ENCODE data around the gene KRTAP12-2.
"Not testable (repeated sequence)": the region's sequence is repeated elsewhere in the genome, so short reads cannot be mapped to it uniquely, and the experiment has no call there.

The KRTAP12-2 gene

DNA sequence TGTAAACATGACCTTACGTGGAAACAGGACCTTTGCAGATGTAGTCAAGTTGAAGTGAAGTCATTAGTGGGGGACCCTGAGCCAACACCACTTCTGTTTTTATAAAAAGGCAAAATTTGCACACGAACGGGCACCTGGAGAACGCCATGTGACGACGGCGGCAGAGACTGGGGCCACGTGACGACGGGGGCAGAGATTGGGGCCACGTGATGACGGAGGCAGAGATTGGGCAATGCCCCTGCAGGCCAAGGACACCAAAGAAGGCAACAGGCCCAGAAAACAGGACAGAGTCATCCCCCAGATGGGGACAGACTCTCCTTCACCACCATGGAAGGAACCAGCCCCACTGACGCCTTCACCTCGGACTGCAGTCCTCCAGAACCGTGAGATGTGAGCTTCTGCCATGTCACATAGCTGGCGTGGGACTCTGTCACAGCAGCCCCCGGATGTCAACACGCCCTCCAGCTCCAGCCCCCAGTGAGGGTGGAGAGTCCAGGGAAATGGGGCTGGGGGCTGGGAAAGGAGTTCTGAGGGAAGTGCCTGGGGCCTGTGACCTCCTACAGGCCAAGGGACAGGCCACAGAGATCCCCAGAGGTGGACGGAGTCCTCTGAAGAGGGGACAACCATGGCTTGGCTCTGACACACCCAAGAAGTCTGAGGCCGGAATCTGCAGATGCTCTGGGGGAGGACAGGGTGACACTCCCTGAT is 16.3 kb downstream of the KRTAP12-2 start:
- DNase-seq (ENCODE audit: low spot score), result no peak

GRCh38 chr21:44649521-44650100 is 17.1 kb downstream of the KRTAP12-2 start:
- no peak for DNase-seq (ENCODE audit: low spot score)

DNA sequence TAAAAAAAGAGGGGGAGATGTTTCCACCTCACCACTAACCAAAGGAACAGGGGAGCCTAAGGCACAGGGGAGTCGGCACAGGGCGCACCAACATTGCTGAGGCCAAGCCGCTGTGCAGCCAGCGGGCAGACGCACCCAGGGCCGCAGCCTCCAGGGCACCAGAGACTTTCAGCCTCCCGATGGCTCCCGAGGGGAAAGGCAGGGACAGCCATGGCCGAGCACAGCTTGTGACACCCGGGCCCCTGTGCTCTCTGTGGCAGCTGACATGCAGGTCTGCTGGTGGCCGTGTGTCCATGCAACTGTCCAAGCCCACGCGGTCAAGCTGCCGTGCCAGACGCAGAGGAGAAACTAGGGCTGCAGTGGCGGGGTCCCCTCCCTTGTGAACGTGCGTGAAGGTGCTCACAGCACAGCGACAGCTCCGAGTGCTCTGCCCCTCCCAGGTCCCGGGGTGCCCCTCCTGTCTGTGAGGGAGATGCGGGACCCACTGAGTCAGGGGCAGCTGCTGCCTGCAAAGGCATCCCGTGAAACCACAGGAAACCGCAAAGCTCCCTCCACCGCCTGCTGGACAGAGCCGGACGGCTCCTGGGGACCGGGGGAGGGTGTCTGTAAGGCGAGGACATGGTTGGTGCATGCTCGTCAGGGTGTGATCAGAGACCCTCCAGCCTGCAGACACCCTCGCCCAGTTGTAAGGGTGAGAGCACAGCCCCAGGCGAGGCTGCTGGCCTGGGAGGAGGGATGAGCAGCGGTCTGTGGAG is 18.0 kb downstream of the KRTAP12-2 start:
- no peak for DNase-seq (ENCODE audit: low spot score)

GRCh38 chr21:44647222-44647552 is 19.5 kb downstream of the KRTAP12-2 start:
- no peak for DNase-seq (ENCODE audit: low spot score)

DNA sequence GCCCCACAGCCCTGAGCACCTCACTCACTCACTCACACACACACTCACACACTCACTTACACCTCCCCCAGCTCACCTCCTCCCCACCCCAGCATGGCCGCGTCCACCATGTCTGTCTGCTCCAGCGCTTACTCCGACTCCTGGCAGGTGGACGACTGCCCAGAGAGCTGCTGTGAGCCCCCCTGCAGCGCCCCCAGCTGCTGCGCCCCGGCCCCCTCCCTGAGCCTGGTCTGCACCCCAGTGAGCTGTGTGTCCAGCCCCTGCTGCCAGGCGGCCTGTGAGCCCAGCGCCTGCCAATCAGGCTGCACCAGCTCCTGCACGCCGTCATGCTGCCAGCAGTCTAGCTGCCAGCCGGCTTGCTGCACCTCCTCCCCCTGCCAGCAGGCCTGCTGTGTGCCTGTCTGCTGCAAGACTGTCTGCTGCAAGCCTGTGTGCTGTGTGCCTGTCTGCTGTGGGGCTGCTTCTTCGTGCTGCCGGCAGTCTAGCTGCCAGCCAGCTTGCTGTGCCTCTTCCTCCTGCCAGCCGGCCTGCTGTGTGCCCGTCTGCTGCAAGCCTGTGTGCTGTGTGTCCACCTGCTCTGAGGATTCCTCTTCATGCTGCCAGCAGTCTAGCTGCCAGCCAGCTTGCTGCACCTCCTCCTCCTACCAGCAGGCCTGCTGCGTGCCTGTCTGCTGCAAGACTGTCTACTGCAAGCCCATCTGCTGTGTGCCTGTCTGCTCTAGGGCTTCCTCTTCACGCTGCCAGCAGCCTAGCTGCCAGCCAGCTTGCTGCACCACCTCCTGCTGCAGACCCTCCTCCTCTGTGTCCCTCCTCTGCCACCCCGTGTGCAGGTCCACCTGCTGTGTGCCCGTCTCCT is 20.1 kb downstream of the KRTAP12-2 start, which contains the start of gene KRTAP10-11:
Gene KRTAP10-11, plus strand, starts transcription at position 49 of the 856 bp plus-strand sequence. Its CDS starts 45 bp downstream, at position 94.
- not testable (repeated sequence) for DNase-seq (ENCODE audit: low spot score)

- DNase-seq (ENCODE audit: low spot score), result no peak
These were observed 21.8 kb downstream of the KRTAP12-2 start for GRCh38 chr21:44644878-44645277.

DNA sequence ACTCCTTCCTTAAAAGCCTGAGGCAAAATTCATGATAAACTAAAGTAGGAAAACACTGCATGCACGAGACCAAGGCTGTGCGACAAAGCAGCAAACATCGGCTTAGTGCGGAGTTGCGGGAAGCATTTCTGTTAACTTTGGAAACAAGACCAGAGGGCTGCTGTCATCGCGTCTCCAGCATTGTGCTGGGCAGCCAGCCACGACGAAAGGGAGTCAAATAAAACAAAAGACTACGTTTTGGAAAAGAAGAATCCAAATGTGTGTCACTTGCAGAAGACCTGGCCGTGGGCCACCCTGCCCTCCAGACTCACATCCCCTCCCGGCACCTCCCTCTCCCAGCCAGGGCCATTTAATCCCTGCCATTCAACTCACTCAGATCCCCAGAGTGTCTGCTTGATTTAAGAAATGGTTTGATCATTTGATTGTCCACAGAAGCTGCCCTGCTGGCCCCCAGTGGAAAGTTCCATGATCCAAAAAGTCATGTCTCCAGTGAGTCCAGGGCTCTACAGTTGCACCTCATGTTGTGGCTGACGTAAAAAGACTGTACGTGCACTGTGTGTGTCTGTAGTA is 22.9 kb downstream of the KRTAP12-2 start:
- no peak for DNase-seq (ENCODE audit: low spot score)

DNA sequence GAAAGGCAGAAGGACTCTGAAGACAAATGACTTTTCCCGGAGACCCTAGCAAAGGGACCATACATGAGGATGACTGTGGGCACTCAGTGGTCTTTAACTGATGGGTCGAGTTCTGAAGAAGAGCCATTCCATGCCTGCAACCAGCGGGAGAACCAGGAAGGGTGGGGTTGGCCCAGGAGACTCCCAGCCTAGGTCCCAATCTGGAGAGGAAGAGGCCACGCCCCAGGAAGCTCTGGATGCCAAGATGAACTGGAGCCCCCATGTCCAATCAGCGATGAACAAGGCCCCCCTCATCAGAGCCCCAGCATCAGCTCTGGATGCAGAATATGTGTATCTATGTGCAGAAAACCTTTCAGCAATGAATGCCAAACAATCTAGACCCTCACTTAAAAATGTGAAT is 26.0 kb downstream of the KRTAP12-2 start:
- DNase-seq (ENCODE audit: low spot score), result no peak

GRCh38 chr21:44639331-44639655 is 27.4 kb downstream of the KRTAP12-2 start:
- no peak for DNase-seq (ENCODE audit: low spot score)

- not testable (repeated sequence) for DNase-seq (ENCODE audit: low spot score)
These were observed 28.0 kb downstream of the KRTAP12-2 start for GRCh38 chr21:44638506-44639330.

DNA sequence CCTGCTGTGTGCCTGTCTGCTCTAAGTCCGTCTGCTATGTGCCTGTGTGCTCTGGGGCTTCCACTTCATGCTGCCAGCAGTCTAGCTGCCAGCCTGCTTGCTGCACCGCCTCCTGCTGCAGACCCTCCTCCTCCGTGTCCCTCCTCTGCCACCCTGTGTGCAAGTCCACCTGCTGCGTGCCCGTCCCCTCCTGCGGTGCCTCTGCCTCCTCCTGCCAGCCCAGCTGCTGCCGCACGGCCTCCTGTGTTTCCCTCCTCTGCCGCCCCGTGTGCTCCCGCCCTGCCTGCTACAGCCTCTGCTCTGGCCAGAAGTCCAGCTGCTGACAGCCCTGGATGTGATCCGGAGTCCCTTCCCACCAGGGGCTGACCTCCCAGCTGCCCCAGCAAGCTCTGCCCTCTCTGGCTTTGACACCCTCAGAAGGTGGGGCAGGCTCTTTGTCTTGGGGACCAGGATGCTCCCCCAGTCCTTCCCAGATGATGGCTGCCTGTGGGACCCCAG is 28.8 kb downstream of the KRTAP12-2 start:
- DNase-seq (ENCODE audit: low spot score), result not testable (repeated sequence)

- no peak for DNase-seq (ENCODE audit: low spot score)
These were observed 29.5 kb downstream of the KRTAP12-2 start, which contains the start of gene KRTAP10-10 for GRCh38 chr21:44637018-44637850. TSS of gene KRTAP10-10 (plus strand) at chr21:44637356. CDS start at chr21:44637418, 62 bp downstream.

- DNase-seq (ENCODE audit: low spot score), result no peak
These were observed 30.3 kb downstream of the KRTAP12-2 start for GRCh38 chr21:44636209-44637017.

- no peak for DNase-seq (ENCODE audit: low spot score)
These were observed 34.7 kb downstream of the KRTAP12-2 start for GRCh38 chr21:44632067-44632466.

GRCh38 chr21:44630440-44630839 is 36.3 kb downstream of the KRTAP12-2 start:
- no peak for DNase-seq (ENCODE audit: low spot score)

GRCh38 chr21:44628707-44629391 is 37.9 kb downstream of the KRTAP12-2 start:
- DNase-seq (ENCODE audit: low spot score), result no peak

DNA sequence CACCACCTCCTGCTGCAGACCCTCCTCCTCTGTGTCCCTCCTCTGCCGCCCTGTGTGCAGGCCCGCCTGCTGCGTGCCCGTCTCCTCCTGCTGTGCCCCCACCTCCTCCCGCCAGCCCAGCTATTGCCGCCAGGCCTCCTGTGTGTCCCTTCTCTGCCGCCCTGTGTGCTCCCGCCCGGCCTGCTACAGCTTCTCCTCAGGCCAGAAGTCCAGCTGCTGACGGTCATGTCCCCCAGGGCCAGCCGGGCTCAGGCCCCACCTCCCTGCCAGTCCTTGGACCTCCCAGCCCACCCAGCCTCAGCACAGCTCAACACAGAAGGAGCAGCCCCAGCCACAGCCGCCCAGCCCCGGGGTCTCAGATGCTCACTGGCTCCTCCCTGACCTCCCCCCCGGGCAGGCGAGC is 38.9 kb downstream of the KRTAP12-2 start:
- not testable (repeated sequence) for DNase-seq (ENCODE audit: low spot score)

- DNase-seq (ENCODE audit: low spot score), result not testable (repeated sequence)
These were observed 39.4 kb downstream of the KRTAP12-2 start for GRCh38 chr21:44627181-44627822.
